ENCODE data around the gene NCAPG2.

Gene NCAPG2

DNA sequence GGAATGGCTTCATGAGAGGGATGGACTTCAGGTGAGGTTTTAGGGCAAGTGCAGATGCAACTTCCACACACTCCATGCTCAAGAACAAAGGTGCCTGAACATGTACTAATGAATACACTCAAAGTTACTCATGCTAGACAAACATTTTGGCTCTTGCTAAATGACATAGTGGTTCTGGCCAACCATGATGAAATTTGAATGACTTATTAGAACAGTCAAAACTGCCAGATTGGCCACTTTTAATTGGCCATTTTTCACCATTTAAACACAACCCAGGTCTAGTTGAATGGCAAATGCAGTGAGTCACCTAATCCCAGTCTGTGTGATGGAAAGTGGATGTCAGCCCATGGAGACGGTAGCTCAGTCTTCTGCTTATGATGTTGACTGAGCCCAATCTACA lies 112.1 kb downstream of the NCAPG2 start:
- DNase-seq = no peak

DNA sequence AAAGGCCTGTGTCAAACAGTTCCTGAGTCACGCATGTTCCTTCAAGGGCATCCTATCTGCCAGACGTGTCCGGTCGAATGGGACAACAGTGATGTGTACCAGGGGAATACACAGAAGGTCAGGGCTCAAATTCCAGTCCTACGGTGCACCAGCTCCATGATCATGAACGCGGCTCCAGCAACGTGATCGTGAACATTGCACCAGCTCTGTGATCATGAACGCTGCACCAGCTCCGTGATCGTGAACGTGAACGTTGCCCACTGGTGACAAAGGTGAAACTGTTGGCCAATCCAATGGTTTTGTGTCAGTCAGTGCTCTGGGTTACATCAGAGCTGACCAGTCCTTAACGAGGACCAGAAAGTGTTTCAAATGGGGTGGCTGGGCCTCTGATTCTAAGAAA lies 112.7 kb downstream of the NCAPG2 start:
- no peak for DNase-seq

DNA sequence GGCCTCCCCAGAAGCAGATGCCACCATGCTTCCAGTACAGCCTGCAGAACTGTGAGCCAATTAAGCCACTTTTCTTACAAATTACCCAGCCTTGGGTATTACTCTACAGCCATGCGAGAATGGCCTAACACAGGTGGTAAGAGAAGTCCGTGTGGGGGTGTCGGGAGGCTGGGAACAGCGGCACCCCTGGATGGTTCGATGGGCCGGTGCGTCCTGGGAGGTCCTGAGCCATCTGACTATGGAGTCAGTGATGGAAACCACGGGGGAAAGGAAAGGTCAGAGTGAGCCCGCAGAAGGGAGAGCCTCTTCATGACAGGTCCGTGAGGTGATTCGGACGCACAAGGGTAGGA lies 114.4 kb downstream of the NCAPG2 start:
- no peak for DNase-seq

DNA sequence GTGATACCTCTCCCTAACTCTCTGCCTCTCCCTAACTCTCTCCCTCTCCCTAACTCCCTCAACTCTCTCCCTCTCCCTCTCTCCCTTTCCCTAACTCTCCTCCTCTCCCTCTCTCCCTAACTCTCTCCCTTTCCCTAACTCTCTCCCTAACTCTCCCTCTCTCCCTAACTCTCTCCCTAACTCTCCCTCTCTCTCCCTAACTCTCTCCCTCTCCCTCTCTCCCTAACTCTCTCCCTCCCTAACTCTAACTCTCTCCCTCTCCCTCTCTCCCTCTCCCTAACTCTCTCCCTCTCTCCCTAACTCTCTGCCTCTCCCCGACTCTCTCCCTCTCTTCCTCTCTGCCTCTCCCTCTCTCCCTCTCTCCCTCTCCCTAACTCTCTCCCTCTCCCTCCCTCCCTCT lies 115.0 kb downstream of the NCAPG2 start:
- no peak for DNase-seq

DNA sequence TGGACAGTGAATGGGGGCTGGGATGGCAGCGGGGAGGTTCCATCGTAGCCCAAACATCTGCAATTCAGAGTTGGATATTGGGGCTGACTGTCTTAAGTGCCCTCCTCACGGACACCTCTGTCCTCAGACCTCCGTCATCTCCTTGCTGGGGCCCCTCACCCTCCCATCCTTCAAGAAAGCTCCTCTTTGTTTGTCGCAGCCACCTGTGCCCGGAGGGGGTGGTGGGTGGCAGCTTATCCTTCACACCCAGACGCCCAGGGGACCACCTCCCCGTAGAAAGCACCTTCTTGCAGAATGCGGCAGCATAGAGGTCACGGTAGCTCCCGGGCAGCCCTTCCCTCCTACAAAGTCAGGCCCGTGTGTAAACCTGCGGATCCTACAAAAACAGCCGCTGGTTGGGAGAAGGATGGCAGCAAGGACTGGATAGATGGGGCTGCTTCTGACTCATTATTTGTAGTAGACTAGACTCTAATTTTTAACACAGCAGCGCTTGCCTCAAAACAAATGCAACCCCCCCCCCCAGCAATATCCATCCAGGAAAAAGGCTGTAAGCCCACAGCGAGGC lies 115.6 kb downstream of the NCAPG2 start:
- DNase-seq = no peak

DNA sequence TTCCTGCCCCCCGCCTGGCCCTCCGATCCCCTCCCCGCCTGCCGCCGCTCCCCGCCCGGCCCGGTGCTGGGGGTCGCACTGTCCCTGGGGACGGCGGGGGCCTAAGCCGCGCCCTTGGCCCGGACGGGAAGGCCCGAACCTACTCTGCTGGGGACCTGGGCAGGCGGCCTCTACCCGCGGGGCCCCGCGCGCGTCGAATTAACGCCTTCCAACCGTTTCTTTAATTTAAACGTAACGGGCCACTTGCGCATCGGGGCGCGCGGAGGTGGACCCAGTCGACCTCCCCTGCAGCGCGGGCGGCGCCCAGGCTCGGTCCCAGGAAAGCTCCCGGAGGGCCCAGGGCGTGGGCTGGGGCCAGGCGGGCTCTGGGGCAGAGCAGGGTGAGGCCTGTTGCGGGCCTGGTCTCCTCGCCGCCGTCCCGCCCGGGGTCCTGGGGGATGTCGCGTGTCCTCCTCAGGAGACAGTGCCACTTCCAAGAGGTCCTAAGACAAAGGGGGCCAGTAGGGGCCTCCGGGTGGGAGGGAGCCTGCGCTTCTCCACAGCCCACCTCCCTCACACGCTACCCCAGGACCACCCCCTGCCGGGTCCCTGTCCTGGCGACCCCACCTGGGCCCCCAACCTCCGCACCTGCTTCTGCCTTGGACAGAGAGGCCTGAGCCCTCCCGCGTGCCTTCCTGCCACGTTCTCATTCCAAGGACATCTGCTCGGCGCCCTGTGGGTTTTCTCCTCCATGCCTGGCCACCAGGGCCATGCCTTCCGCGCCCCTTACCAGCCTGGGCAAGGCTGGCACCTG lies 116.3 kb downstream of the NCAPG2 start:
- DNase-seq = no peak

DNA sequence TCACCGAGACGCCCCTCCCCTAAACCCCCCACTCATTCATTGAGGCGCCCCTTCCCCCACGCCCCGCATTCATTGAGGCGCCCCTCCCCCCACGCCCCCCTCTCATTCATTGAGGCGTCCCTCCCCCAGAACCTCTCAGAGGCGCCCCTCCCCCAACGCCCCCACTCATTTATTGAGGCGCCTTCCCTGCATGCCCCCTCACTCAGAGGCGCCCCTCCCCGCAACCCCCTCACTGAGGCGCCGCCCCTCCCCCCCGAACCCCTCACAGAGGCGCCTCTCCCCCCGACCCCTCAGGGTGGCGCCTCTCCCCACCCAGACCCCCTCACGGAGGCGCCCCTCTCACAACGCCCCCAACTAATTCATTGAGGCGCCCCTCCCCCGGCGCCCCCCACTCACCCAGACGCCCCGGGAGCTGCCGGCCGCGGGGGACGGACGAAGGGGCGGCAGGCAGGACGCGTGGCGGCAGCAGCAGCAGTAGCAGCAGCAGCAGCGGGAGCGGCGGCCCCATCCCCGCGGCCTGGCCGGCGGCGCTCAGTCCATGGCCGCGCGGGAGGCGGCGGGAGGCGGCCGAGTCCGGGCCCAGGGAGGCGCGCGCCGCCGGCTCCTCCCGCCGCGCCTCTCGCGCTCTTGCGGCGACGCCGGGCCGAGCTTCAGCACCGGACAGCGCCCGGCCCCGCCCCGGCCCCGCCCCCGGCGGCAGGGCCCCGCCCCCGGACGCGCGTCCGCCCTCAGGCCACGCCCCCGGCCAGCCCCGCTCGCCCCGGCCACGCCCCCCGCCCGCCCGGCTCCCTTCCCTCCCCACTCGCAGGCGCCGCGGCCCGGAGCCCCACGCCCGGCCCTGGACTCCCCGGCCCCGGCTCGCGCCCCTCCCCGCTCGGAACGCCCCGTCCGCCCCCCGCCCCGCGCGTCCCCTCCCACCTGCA lies 117.2 kb downstream of the NCAPG2 start, which contains the start of gene PTPRN2:
PTPRN2 (minus strand) TSS at position 662 of the 923 bp plus-strand sequence.
- peak; percentile 16 for DNase-seq

DNA sequence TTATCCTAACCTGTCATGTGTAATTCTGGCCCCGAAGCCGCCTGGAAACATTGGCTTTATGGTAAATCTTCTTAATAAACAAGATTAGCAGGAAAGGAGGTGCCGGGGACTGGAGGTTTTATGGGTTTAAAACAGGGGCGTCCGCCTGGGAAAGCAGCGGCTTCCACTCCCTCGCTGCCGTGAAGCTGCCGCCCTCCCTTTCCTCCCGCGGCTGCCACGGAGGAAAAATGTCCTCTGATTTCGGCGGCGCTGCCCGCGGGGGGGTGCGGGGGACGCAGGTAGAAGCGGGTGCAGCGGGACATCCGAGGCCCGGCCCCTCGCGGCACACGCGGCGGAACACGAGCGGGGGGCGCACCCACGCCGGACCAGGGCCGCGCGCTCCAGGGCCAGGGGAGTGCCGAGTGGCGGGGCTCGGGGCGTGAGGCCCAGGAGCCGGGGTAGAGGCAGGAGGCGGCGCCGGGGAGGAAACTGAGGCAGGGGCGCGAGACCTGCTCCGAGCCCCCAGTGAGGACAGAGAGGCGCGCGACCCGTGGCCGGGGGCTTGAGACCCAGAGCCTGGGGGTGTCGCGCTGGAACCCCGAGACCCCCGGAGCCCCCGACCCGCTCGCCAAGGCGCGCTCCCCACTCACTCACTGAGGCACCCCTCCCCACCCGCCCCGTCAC lies 118.0 kb downstream of the NCAPG2 start:
- no peak for DNase-seq

DNA sequence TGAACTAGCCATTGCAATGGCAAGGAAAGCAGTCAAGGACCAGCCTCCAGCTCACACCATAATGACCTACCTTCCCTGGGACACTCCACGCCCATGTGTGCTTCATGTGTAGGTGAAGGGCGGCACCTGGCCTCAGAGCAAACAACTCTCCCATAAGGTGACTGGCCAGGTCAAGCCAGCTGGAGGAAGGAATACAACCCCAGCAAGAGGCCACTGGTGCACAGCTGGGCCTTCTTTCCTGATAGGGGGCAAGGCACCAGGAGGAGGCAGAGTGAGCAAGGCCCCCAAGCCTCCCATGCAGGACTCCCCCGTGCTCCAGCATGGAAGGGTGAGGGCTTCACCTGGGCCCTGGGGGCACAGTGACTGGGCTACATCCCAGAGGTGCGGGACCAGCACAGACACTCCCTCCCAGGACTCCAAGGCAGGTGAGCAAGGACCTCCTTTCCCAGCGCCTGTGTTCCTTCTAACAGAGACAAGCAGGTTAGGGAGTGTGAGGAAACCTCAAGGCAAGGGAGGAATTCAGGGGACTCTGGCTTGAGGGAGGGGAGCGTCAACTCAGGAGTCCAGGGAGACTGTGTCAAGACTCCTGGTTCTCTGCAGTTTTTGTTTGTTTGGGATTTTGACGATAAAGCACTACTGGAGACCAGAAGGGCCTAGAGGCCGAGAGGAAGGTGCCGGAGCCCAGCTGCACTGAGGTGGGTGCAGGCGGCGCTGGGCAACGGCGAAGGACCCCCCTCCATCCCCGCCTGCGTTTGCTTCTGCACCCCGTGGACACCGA lies 118.7 kb downstream of the NCAPG2 start:
- DNase-seq = no peak

DNA sequence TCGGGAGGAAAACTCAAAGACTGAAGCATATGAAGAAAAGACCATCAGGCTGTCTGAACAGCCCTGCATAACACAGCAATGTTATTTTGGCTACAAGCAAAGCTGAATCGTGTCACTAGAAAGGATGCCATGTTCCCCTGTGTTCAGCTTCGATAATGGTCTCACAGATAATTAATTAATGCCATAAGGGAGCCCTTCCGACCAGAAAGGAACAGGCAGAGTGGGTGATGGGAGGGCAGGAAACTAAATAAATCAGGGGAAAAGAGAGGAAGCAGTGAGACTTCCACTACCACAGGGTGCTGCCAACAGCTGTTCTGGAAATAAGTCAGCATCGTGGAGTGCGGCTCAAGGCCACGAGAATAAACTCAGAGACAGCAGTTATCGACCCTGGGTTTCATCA lies 120.2 kb downstream of the NCAPG2 start:
- DNase-seq = no peak

DNA sequence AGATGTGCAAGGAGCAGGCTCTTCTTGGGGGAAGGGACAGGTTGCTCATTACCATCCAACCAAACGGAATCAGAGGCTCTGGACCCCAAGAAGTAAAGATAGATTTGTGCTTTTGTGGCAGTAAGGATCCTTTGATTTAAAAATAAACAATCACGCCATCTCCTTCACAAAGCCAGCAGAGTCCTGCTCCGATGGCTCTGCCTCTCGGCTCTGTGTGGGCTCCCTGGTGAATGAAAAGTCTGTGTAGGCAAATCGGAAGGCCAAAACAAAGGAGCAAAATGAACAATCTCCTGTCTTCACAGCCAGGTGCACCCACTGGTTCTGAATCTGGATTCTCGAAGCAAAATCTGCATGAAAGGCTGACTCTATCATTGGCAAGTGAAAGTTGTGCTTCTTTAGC lies 120.8 kb downstream of the NCAPG2 start:
- DNase-seq = no peak

DNA sequence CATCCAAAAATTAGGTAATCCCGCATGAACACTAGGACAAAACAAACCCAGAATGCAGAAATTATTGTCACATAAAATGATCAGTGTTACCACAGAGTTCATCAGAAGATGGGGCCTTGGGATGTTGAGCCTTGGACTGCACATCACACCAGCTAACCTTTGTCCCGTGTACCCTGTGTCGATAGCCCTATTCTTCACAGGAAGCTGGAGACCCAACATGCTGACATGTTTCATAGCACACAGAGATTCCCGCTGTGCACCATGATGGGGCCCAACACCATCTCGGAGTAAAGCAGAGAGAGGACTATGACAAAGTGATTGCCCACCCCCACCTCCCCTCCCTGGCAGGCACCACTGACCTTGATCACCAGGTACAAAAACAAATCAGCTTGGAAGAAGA lies 121.5 kb downstream of the NCAPG2 start:
- no peak for DNase-seq

DNA sequence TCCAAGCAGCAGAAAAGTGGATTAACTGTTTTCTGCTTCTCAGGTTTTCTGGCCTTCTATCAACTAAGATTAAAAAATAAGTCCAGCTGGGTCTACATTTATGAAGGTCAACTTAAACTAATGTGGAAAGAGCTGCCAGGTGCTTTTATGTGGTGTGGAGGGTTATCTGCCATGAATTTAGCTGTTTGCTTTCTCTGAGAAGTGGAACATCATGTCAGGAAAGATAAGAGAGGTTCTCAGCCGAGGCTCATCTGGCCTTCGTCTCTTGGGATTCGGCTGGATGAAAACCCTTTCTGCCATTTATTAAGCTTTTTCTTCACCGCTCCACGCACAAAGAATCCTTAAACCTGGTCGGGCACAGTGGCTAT lies 122.5 kb downstream of the NCAPG2 start:
- no peak for DNase-seq

DNA sequence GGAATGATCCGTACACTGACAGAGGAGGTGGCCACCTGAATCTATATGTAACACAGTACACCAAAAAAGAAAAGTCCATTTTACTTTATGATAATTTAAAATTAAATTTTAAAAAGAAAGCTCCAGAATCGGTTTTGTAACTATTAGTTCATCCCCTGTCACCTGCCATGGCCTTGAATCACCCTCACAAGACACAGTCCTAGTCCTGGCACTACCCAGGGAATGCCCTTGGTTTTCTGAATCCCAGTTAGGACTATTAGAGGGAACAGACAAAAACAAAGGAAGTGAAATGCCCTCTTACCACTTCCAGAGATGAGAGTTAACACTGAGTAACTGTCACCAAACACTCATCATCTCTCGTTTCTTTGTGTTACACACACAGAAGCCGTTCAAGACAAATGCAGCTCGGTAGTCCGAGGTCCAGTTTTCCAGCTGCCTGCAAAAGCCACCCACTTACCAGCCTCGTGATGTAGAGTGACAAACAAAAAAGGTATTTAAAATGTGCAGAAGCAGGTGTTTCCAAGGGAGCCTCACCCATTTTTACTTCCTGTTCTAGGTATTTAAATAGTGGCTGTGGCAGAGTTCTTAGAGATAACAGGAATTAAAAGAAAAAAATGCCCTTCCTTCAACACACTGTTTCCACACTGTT lies 123.0 kb downstream of the NCAPG2 start:
- DNase-seq = no peak
